IPS-20b (cell line): ENCODE results near the gene RPAIN.
"Not testable (repeated sequence)": the region's sequence is repeated elsewhere in the genome, so short reads cannot be mapped to it uniquely, and the experiment has no call there.

Experiments
- H3K27ac ChIP-seq: one replicate; pipeline ENCODE4 v1.5.1; 2013; ENCODE audit warnings: low read length
- H3K27me3 ChIP-seq: 2 replicates; pipeline ENCODE4 v1.6.1; 2013; ENCODE audit warnings: mild to moderate bottlenecking, low read length, inconsistent platforms; ENCODE audit not compliant: insufficient read depth
- H3K36me3 ChIP-seq: 2 replicates; pipeline ENCODE4 v1.6.1; 2013; ENCODE audit warnings: low read depth, mild to moderate bottlenecking, inconsistent platforms, low read length, moderate library complexity; ENCODE audit not compliant: insufficient read depth
- H3K4me1 ChIP-seq: 2 replicates; pipeline ENCODE4 v1.6.1; 2013; ENCODE audit warnings: mild to moderate bottlenecking, control low read depth, inconsistent platforms, low read length, moderate library complexity; ENCODE audit not compliant: insufficient read depth
- H3K4me3 ChIP-seq: 2 replicates; pipeline ENCODE4 v1.5.1; 2013; ENCODE audit warnings: mild to moderate bottlenecking, low read length, inconsistent platforms
- H3K9ac ChIP-seq: 2 replicates; pipeline ENCODE4 v1.6.1; 2013; ENCODE audit warnings: low read depth, mild to moderate bottlenecking, inconsistent platforms, low read length, moderate library complexity
- H3K9me3 ChIP-seq: 2 replicates; pipeline ENCODE4 v1.6.1; 2013; ENCODE audit warnings: mild to moderate bottlenecking, low read depth, low read length, inconsistent platforms; ENCODE audit not compliant: insufficient read depth

Gene RPAIN

DNA sequence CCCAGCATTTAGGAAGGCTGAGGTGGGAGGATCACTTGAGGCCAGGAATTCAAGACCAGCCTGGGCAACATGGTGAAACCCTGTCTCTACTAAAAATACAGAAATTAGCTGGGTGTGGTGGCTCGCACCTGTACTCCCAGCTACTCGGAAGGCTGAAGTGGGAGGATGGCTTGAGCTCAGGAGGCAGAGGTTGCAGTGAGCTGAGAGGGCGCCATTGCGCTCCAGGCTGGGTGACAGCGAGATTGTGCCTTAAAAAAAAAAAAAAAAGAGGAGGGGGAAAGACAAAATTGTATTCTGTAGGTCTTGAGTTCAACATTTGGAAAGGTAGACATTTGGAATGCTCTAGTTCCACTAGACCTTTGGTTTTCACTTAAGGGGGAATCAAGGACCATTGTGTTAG lies 11.3 kb downstream of the RPAIN start:
- not testable (repeated sequence) for H3K27me3 ChIP-seq, H3K4me3 ChIP-seq, H3K9me3 ChIP-seq, H3K27ac ChIP-seq, H3K4me1 ChIP-seq, H3K9ac ChIP-seq
- peaks cover 96% of the 10 kb centered on the region for H3K36me3 ChIP-seq

GRCh38 chr17:5431949-5432556 lies 12.1 kb downstream of the RPAIN start:
- Histone ChIP-seq H3K27ac (no peak overlapping the region), H3K27me3 (no peaks in the 10 kb centered on the region), H3K4me1 (no peaks in the 10 kb centered on the region), H3K4me3 (no peak overlapping the region), H3K9me3 (no peaks in the 10 kb centered on the region), H3K9ac (no peak overlapping the region), H3K36me3 (peaks cover 96% of the 10 kb centered on the region)

DNA sequence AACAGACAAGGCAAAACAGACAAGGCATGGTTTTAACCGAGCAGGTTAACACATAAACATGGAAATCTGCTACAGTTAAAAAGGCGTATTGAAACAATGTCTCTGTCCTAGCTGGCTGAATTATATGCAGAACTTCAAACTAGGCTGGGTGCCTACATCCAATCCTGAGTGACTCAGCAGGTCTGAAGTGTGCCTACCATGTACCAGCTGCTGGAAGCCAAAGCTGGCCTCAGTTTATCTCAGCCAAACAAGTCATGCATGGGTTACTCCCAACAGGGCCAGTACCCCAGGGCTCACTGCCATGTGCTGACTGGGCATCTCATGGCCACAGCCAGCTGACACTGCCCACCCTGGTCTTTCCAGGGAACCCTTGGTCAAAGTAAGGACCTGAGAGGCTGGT lies 15.0 kb downstream of the RPAIN start:
- Histone ChIP-seq H3K4me3 (no peak overlapping the region), H3K36me3 (peaks cover 82% of the 10 kb centered on the region), H3K27me3 (no peaks in the 10 kb centered on the region), H3K9ac (no peak overlapping the region), H3K4me1 (peaks cover 7% of the 10 kb centered on the region; the same call in 1 of the 2 replicates), H3K27ac (no peak overlapping the region), H3K9me3 (no peaks in the 10 kb centered on the region)

GRCh38 chr17:5435781-5436315 lies 15.9 kb downstream of the RPAIN start:
- not testable (repeated sequence) for H3K4me1 ChIP-seq, H3K27me3 ChIP-seq, H3K9me3 ChIP-seq, H3K4me3 ChIP-seq, H3K27ac ChIP-seq
- 0 out of 2 replicates have a peak overlapping the region, but pooled peaks have one; percentile 30 for H3K9ac ChIP-seq
- peaks cover 80% of the 10 kb centered on the region for H3K36me3 ChIP-seq

DNA sequence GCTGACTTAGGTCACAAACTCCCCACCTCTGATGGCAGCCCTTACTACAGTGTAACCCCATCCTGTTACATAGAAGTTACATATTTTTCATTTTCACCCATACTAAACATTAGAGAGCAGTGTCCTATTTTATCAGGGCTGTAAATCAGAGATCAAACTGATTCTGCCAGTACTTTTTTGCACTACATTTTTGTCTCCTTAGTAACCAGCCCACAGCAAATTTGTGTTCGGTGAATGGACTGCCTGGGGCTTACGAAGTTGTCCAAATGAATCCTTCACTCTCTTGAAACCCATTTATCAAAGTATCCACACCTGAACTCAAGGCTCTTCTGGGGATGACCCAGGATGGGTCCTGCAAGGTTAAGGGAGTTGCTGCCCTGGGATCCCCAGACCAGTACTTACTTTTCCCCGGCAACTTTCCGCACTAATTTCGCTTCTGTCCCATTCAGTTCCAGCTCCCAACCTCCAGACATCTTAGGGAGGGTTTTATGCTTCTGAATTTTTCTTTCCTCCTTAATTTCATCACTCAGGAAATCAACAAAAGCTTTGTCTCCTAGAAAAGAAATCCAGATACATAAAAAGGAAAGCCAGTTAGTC lies 17.8 kb downstream of the RPAIN start:
- Histone ChIP-seq H3K4me3 (peak overlapping the region; percentile 100), H3K36me3 (peaks cover 75% of the 10 kb centered on the region), H3K9ac (peak overlapping the region; percentile 99), H3K4me1 (peaks cover 7% of the 10 kb centered on the region; the same call in 1 of the 2 replicates), H3K9me3 (no peaks in the 10 kb centered on the region), H3K27ac (no peak overlapping the region), H3K27me3 (no peaks in the 10 kb centered on the region)

GRCh38 chr17:5438716-5439445 lies 18.9 kb downstream of the RPAIN start, which contains the start of gene C1QBP:
TSS of gene C1QBP (minus strand) at chr17:5439155. CDS start at chr17:5439073, 82 bp downstream.
- Histone ChIP-seq H3K9ac (peak within 1 kb of the TSS; percentile 99), H3K4me1 (peaks cover 7% of the 10 kb centered on the region; the same call in 1 of the 2 replicates), H3K27ac (peak within 1 kb of the TSS; percentile 67), H3K36me3 (peaks cover 73% of the 10 kb centered on the region), H3K9me3 (no peaks in the 10 kb centered on the region), H3K27me3 (no peaks in the 10 kb centered on the region), H3K4me3 (peak within 1 kb of the TSS; percentile 100)

GRCh38 chr17:5439446-5439764 lies 19.4 kb downstream of the RPAIN start:
- no peaks in the 10 kb centered on the region for H3K9me3 ChIP-seq
- no peak overlapping the region for H3K9ac ChIP-seq
- no peak overlapping the region for H3K27ac ChIP-seq
- peaks cover 7% of the 10 kb centered on the region; the same call in 1 of the 2 replicates for H3K4me1 ChIP-seq
- H3K4me3 ChIP-seq: peak overlapping the region; percentile 22; the same call in 1 of the 2 replicates
- H3K36me3 ChIP-seq: peaks cover 73% of the 10 kb centered on the region
- no peaks in the 10 kb centered on the region for H3K27me3 ChIP-seq

DNA sequence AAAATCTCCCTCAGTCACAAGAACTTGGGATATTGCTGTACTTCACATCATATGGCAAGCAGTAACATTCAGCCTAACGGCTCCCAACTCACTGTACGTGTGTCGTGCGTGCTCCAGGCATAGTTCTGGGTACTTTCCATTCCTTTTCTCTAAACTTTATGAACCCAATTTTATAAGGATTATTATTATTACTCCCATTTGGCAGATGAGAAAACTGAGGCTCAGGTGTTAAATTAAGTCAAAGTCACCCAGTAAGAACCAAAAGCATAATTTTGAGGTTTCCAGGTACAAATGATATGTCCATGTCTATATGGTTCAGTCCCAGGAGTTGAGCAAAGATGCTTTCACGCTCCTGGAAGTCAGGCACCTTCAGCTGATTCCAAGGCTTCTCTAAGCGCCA lies 23.7 kb downstream of the RPAIN start:
- no peaks in the 10 kb centered on the region for H3K4me1 ChIP-seq
- H3K27ac ChIP-seq: no peak overlapping the region
- H3K36me3 ChIP-seq: peaks cover 74% of the 10 kb centered on the region
- no peak overlapping the region for H3K4me3 ChIP-seq
- H3K9ac ChIP-seq: no peak overlapping the region
- no peaks in the 10 kb centered on the region for H3K27me3 ChIP-seq
- no peaks in the 10 kb centered on the region for H3K9me3 ChIP-seq

- no peak overlapping the region for H3K9ac ChIP-seq
- H3K27me3 ChIP-seq: no peaks in the 10 kb centered on the region
- H3K4me1 ChIP-seq: no peaks in the 10 kb centered on the region
- no peaks in the 10 kb centered on the region for H3K9me3 ChIP-seq
- no peak overlapping the region for H3K4me3 ChIP-seq
- no peak overlapping the region for H3K27ac ChIP-seq
- H3K36me3 ChIP-seq: peaks cover 79% of the 10 kb centered on the region
Measured at GRCh38 chr17:5444209-5444608, 24.2 kb downstream of the RPAIN start.

GRCh38 chr17:5446786-5447185 lies 26.8 kb downstream of the RPAIN start:
- Histone ChIP-seq H3K4me3 (no peak overlapping the region), H3K27ac (no peak overlapping the region), H3K36me3 (peaks cover 93% of the 10 kb centered on the region)

DNA sequence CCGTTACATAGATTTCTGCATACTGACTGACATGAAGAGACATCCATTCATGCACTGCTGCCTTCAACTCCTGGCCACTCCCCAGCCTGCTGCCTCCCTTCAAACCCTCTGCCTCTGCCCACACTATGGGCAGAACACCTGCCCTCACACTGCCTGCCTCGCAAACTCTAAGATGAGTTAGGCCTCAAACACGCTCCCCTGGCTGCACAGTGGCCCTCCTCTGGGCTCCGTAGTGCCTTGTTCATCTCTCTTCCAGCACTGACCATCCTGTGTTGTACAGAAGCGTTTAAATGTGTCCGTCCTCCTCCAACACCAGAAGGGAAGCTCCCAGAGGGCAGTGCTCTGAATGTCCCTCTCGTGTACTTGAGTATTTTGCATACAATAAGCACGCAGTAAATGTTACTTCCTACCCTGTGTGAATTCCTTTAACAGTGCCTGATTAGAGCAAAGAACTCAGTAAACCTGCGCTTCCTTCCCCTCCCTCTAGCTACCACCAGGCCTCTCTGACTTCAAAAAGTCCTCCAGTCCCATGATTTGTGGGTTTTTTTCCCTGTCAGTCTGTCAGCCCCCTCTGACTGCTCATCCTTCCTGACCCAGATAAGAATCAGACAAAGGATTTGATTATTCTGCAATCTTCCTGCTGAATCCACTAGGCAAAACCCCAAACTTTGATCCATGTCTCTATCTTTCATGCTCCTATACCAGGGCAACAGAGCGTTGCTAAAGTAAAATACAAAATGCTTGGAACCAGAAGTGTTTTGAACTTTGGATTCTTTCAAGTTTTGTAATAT lies 44.9 kb downstream of the RPAIN start:
- Histone ChIP-seq H3K9me3 (no peaks in the 10 kb centered on the region), H3K27ac (no peak overlapping the region), H3K4me1 (peaks cover 11% of the 10 kb centered on the region), H3K4me3 (no peak overlapping the region), H3K27me3 (no peaks in the 10 kb centered on the region), H3K36me3 (peaks cover 55% of the 10 kb centered on the region), H3K9ac (no peak overlapping the region; the same call in 1 of the 2 replicates)

More at GRCh38 chr17:5446786-5447185, 26.8 kb downstream of the RPAIN start:
- Histone ChIP-seq H3K9ac (no peak overlapping the region), H3K9me3 (no peaks in the 10 kb centered on the region), H3K27me3 (no peaks in the 10 kb centered on the region), H3K4me1 (no peaks in the 10 kb centered on the region)
